GM12892 (cell line): ENCODE measurements around the gene ZNF428.

Source experiments
- POLR2A ChIP-seq: IDR thresholded peaks from 2 replicates; pipeline ENCODE4 v1.6.1; 2011; ENCODE audit warnings: low read depth, low read length, control low read depth
- POLR2AphosphoS5 ChIP-seq: IDR thresholded peaks from 2 replicates; pipeline ENCODE4 v1.6.1; 2011; ENCODE audit warnings: low read depth, low read length, control low read depth
- TAF1 ChIP-seq: IDR thresholded peaks from 2 replicates; pipeline ENCODE4 v1.6.1; 2011; ENCODE audit warnings: low read depth, mild to moderate bottlenecking, control low read depth, low read length, borderline replicate concordance

- TF ChIP-seq POLR2A (no peak), TAF1 (no peak), POLR2AphosphoS5 (no peak)
Measured at GRCh38 chr19:43575955-43576878, 43.2 kb downstream of the ZNF428 start.
